Choroid plexus epithelial cell (primary cell): ENCODE measurements around the gene KCNQ1.

Source experiments
- DNase-seq: peaks from one replicate; pipeline ENCODE4 v3.0.0-alpha.2; 2010; ENCODE audit warnings: low read depth
- H3K4me3 ChIP-seq: 2 replicates; pipeline ENCODE4 v1.5.1; 2011; ENCODE audit warnings: low read depth, mild to moderate bottlenecking, control low read depth, low read length, moderate library complexity
- TF ChIP-seq, protein P1 (sequence below): conservative IDR thresholded peaks from 2 replicates; pipeline ENCODE4 v1.5.1; 2011; ENCODE audit warnings: low read depth, mild to moderate bottlenecking, control low read depth, inconsistent platforms, low read length, moderate library complexity

Gene KCNQ1

DNA sequence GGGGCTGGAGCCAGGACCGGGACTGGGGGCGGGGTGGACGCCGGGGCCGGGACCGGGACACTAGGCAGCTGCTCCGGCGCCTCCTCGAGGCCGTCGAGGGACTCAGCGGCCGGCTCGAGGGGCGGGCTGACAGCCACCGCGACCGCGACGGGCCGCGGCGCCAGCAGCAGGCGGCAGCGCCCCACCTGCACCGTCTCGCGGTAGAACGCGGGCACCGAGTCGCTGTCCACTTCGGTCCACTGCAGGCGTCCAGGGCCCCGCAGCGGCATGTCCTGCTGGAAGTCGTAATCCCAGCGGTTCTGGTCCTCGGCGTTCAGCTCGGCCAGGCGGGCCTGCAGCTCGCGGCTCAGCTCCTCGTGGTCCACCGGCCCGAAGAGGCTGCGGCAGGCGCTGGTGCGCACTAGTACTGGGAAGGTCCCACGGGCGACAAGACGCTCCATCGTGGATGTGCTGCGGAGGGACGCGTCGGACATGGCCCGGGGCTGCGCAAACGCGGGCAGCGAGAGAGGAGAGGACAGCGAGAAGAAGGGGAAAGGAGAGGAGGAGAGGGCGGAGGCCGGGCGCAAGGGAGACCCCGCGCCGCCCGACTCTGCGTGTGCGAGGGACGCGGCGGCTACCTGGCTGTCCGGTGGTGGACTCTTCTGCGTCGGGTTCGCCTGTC, 440.3 kb downstream of the KCNQ1 start:
- H3K4me3 ChIP-seq, result peak overlapping the region; percentile 71
- DNase-seq, result peak; percentile 64
- TF ChIP-seq, protein P1, sequence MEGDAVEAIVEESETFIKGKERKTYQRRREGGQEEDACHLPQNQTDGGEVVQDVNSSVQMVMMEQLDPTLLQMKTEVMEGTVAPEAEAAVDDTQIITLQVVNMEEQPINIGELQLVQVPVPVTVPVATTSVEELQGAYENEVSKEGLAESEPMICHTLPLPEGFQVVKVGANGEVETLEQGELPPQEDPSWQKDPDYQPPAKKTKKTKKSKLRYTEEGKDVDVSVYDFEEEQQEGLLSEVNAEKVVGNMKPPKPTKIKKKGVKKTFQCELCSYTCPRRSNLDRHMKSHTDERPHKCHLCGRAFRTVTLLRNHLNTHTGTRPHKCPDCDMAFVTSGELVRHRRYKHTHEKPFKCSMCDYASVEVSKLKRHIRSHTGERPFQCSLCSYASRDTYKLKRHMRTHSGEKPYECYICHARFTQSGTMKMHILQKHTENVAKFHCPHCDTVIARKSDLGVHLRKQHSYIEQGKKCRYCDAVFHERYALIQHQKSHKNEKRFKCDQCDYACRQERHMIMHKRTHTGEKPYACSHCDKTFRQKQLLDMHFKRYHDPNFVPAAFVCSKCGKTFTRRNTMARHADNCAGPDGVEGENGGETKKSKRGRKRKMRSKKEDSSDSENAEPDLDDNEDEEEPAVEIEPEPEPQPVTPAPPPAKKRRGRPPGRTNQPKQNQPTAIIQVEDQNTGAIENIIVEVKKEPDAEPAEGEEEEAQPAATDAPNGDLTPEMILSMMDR, result no peak

DNA sequence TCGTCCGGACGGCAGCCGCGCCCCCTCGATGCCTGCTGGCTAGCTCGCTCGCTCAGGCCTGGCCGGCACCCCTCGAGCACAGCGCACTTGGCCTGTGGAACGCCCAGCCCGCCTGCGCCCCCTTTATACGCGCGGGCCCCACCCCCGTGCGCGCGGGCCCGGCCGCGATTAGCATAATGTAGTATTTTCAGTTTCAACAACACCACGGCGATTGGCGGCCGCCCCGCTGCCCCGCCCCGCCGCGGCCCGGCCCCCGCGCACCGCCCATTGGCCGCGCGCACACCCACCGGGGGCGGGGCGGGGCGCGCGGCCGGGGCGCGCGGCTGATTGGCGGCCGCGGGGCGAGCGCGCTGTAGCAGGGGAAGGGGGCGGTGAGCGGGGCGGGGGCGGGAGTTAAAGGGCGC, 440.9 kb downstream of the KCNQ1 start, which contains the start of gene CDKN1C:
Gene CDKN1C, minus strand, starts transcription at position 98 of the 404 bp plus-strand sequence. CDS start 319 bp downstream, outside the sequence.
- peak; percentile 89 for DNase-seq
- peak within 1 kb of the TSS; percentile 71 for H3K4me3 ChIP-seq
- TF ChIP-seq, protein P1, result no peak

DNA sequence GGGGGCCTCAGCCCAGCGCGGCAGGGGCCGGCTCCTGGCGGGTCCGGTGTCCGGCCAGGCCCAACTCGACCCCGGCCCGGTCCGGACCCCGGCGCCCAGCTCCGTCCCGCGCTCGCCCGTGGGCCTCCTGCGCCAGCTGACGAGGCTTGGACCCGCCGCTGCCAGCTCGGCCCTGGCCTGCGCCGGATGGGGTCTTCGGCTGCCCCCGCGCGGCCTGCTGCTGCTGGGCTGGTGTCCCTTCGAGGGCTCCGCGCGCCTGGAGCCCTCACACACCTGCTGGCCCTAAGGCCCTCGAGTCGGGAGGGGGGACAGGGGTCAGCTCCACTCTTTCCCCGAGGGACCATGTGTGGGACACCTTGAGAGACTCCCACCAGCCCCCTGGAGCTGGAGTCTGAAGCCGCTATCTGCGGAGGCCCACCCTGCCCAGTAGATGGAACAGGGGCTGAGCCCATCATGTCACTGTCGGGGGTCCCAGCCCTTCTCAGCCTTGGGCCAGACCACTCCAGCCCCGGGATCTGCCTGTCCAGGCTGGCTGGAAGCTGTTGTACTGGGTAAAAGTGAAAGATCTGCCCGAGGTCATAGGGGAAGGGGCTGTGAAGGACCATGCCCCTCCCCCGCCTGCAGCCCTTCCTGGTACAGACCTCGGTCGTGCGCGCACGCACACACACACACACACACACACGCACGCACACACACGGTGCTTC, 441.5 kb downstream of the KCNQ1 start:
- peak overlapping the region; percentile 11 for H3K4me3 ChIP-seq
- TF ChIP-seq, protein P1, result no peak
- DNase-seq, result no peak

DNA sequence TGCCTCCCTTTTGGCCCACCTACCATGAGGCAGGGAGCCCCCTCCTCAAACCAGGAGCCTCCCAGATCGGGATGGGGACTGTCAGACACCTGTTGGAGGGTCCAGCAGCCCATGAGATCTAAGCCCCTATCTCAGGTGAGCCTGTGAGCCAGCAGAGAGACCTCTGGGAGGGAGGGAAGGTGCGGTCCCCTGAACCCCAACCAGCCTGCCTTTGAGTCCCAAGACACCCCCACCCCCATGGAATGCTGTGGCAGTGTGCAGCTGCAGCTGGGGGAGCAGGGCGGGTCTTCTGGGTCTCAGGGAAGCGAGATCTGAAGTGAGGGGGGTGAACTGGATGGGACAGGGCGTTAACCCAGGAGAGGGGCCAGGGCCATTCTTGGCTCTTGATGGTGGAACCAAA, 442.1 kb downstream of the KCNQ1 start:
- DNase-seq, result no peak
- TF ChIP-seq, protein P1, result no peak

DNA sequence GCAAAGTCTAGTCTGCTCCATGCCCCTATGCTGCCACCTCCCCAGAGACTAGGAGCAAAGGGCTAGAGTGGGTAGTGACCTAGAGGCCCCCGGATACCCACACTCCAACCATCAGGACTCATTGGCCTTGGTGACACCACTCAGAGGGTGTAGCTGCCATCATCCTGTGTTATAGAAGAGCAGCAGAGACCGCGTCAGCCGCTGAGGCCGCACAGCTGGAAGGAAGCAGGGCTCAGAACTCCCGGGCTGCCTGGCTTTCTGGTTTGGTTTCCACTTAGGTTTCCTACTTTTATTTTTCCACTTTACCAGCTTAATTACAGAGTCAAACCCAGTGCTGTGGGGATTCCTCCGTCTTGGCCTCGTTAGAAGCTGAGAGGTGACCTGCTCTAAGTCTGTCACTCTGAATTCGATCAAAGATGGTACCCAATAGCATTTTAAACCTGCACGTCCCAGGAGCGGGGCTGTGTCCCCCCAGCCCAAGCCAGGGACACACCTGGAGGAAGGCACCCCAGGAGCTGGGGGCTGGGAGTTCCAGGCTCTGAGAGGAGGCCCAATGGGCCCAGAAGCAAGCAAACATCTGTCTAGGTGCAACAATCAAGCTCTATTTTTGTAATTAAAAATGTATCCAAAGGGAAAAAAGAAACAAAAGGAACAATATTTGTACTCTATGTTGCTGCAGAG, 442.8 kb downstream of the KCNQ1 start:
- no peak for DNase-seq
- no peak overlapping the region for H3K4me3 ChIP-seq
- TF ChIP-seq, protein P1, result no peak

More for the DNA sequence above, 442.1 kb downstream of the KCNQ1 start:
- no peak overlapping the region for H3K4me3 ChIP-seq

DNA sequence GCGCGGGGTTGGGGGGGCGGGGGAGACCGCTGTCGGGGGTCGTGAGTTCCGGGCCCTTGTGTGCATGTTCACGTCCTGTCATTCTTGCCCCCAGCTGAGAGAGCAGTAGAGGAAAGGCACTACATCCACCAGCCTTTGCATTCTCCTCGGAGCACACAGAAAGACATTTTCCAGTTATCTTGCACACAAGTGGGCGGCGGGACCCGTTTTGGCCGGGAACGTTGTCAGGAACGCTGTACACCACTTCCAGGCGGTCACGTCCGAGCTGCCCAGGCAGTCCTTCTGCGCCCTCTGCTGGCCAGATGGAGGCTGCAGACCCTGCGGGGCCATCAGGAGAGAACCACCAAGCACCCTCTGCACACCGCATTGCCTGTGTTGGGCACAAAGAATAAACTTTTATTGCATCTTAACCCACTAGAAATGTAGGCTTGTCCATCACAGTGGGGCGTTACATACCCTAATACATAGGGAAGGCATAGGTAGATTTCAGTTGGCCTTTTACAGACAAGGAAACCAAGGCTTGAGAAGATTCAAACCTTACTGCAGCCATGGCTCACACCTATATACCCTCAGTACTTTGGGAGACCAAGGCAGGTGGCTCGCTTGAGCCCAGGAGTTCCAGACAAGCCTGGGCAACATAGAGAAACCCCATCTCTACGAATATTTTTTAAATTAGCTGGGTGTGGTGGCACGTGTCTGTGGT, 443.6 kb downstream of the KCNQ1 start:
- DNase-seq, result peak; percentile 92
- no peak overlapping the region for H3K4me3 ChIP-seq
- TF ChIP-seq, protein P1, result peak; percentile 100
